A549 (cell line): Measurements from ENCODE around the gene ANKRD33. TPM values are rescaled to one million over a fixed set of nuclear protein-coding genes. Genes with fewer than 3 reads are reported as not detected.

Experiments
- ATAC-seq, 2 experiments: fragments of 200-7000 bp in 1 of 2; fragments of >200 bp in 1 of 2; cut with Nextera tagmentation in 1 of 2; cut with Tn5 transposase in 1 of 2; 3 replicates each; pipeline versions ENCODE4 v1.8.0 to v1.9.1; 2018 to 2020; ENCODE audit warnings: mild to moderate bottlenecking in 1 of 2, moderate library complexity in 1 of 2
- CTCF ChIA-PET: fragments of 300-600 bp; sonication (Branson Sonifier 250); formaldehyde crosslinking; extraction: SDS; loops from one replicate; lab custom pipeline; 2021; ENCODE audit warnings: antibody characterized with exemption, inconsistent platforms; lab: Yijun Ruan, JAX
- POLR2A ChIA-PET: fragments of 350-600 bp; formaldehyde crosslinking; extraction: SDS; loops from one replicate; lab custom pipeline; 2021; ENCODE audit warnings: antibody characterized with exemption, inconsistent platforms; lab: Yijun Ruan, JAX
- DNase-seq, 2 experiments: peaks; one replicate each; pipeline versions ENCODE4 v3.0.0 to v3.0.0-alpha.2; 2011 to 2016; ENCODE audit warnings: low read depth in 1 of 2, low spot score in 1 of 2
- FAIRE-seq: peaks from 2 replicates; lab custom pipeline; 2011; peaks lifted over from hg19 to GRCh38; lab: Jason Lieb, UNC
- H3K27ac ChIP-seq, 2 experiments: fragments of >200 bp; sonication (Bioruptor Twin); formaldehyde crosslinking; 3 replicates each; pipeline ENCODE4 v1.5.1; 2016 to 2017
- H3K4me1 ChIP-seq: fragments of >200 bp; sonication (Bioruptor Twin); formaldehyde crosslinking; 3 replicates; pipeline ENCODE4 v1.6.1; 2016
- H3K4me2 ChIP-seq: fragments of >200 bp; sonication (Bioruptor Twin); formaldehyde crosslinking; 3 replicates; pipeline ENCODE4 v1.6.1; 2016
- H3K4me3 ChIP-seq: fragments of >200 bp; sonication (Bioruptor Twin); formaldehyde crosslinking; 3 replicates; pipeline ENCODE4 v1.5.1; 2016
- H3K9me3 ChIP-seq: fragments of >200 bp; sonication (Bioruptor Twin); formaldehyde crosslinking; 3 replicates; pipeline ENCODE4 v1.6.1; 2016
- CBX2 ChIP-seq: fragments of 200-600 bp; sonication (generic); IDR thresholded peaks from 2 replicates; pipeline ENCODE4 v1.6.1; 2016; ENCODE audit warnings: low read depth, mild to moderate bottlenecking, borderline replicate concordance
- CBX8 ChIP-seq: fragments of 200-600 bp; sonication (generic); IDR thresholded peaks from 2 replicates; pipeline ENCODE4 v1.6.1; 2016
- CHD4 ChIP-seq: fragments of 200-600 bp; sonication (generic); IDR thresholded peaks from 2 replicates; pipeline ENCODE4 v1.6.1; 2016; ENCODE audit warnings: antibody characterized with exemption, mild to moderate bottlenecking, borderline replicate concordance
- EP300 ChIP-seq, 2 experiments: fragments of >200 bp; sonication (Bioruptor Twin); formaldehyde crosslinking; IDR thresholded peaks; 2 replicates in 1 of 2; 3 replicates in 1 of 2; pipeline ENCODE4 v1.6.1; 2016 to 2017
- ESRRA ChIP-seq: fragments of 150-350 bp; IDR thresholded peaks from 2 replicates; pipeline ENCODE4 v1.6.1; 2014; ENCODE audit warnings: mild to moderate bottlenecking, low read length, borderline replicate concordance
- FOSB ChIP-seq: fragments of 250-450 bp; sonication (Bioruptor Pico); IDR thresholded peaks from 2 replicates; pipeline ENCODE4 v1.5.0; 2020; ENCODE audit warnings: mild to moderate bottlenecking, moderate library complexity
- HDAC2 ChIP-seq: fragments of 200-600 bp; sonication (generic); IDR thresholded peaks from 2 replicates; pipeline ENCODE4 v1.6.1; 2016
- HOXB13 ChIP-seq: fragments of 250-450 bp; sonication (Bioruptor Pico); IDR thresholded peaks from 2 replicates; pipeline ENCODE4 v1.5.0; 2020; ENCODE audit warnings: low read depth, mild to moderate bottlenecking, moderate library complexity
- HOXB5 ChIP-seq: fragments of 250-450 bp; sonication (Bioruptor Pico); IDR thresholded peaks from 2 replicates; pipeline ENCODE4 v1.5.0; 2020; ENCODE audit warnings: mild to moderate bottlenecking, moderate library complexity
- JUNB ChIP-seq: fragments of >200 bp; sonication (Bioruptor Twin); formaldehyde crosslinking; IDR thresholded peaks from 2 replicates; pipeline ENCODE4 v1.6.1; 2016
- KDM1A ChIP-seq: fragments of 200-600 bp; sonication (generic); IDR thresholded peaks from 2 replicates; pipeline ENCODE4 v1.6.1; 2016; ENCODE audit warnings: low read depth, mild to moderate bottlenecking
- MYC ChIP-seq: IDR thresholded peaks from 2 replicates; pipeline ENCODE4 v1.6.1; 2012; ENCODE audit warnings: mild to moderate bottlenecking, inconsistent platforms, low read length, improper control_type of control experiment, borderline replicate concordance
- NFE2L2 ChIP-seq: fragments of 150-350 bp; conservative IDR thresholded peaks from 2 replicates; pipeline ENCODE4 v1.6.1; 2014; ENCODE audit warnings: low read length
- PHF8 ChIP-seq: fragments of 200-600 bp; sonication (generic); IDR thresholded peaks from 2 replicates; pipeline ENCODE4 v1.6.1; 2016; ENCODE audit warnings: low read depth, mild to moderate bottlenecking, antibody characterized with exemption, moderate library complexity, borderline replicate concordance
- RAD21 ChIP-seq, 2 experiments: fragments of >200 bp in 1 of 2; sonication (Bioruptor Twin) in 1 of 2; formaldehyde crosslinking in 1 of 2; IDR thresholded peaks in 1 of 2; conservative IDR thresholded peaks in 1 of 2; 2 replicates in 1 of 2; 3 replicates in 1 of 2; pipeline ENCODE4 v1.6.1; 2012 to 2018; ENCODE audit warnings: inconsistent platforms in 1 of 2
- RCOR1 ChIP-seq: fragments of 150-350 bp; IDR thresholded peaks from 2 replicates; pipeline ENCODE4 v1.6.1; 2014; ENCODE audit warnings: antibody characterized with exemption, low read length, low read depth
- RFX5 ChIP-seq: fragments of 450-650 bp; IDR thresholded peaks from 2 replicates; pipeline ENCODE4 v1.7.1; 2014; ENCODE audit warnings: antibody characterized with exemption, mild to moderate bottlenecking, moderate library complexity
- RNF2 ChIP-seq: fragments of 200-600 bp; sonication (generic); IDR thresholded peaks from 2 replicates; pipeline ENCODE4 v1.6.1; 2016; ENCODE audit warnings: low read depth, mild to moderate bottlenecking, antibody characterized with exemption, moderate library complexity, borderline replicate concordance
- SMC3 ChIP-seq: fragments of >200 bp; sonication (Bioruptor Twin); formaldehyde crosslinking; IDR thresholded peaks from 3 replicates; pipeline ENCODE4 v1.6.1; 2018; ENCODE audit warnings: inconsistent platforms
- ZC3H11A ChIP-seq: fragments of 450-650 bp; IDR thresholded peaks from 2 replicates; pipeline ENCODE4 v1.6.1; 2014; ENCODE audit warnings: antibody characterized with exemption, mild to moderate bottlenecking
- ZFP36 ChIP-seq: fragments of 450-650 bp; IDR thresholded peaks from 2 replicates; pipeline ENCODE4 v1.6.1; 2014; ENCODE audit warnings: borderline replicate concordance; ENCODE audit not compliant: partially characterized antibody
- ZNF302 ChIP-seq: fragments of 250-450 bp; sonication (Bioruptor Pico); IDR thresholded peaks from 2 replicates; pipeline ENCODE4 v1.9.0; 2021; ENCODE audit warnings: inconsistent platforms, mild to moderate bottlenecking, moderate library complexity
- ZSCAN20 ChIP-seq: fragments of 250-450 bp; sonication (Bioruptor Pico); IDR thresholded peaks from 2 replicates; pipeline ENCODE4 v1.8.0; 2022; ENCODE audit warnings: mild to moderate bottlenecking, moderate library complexity
- WGBS: methylation state at CpG from one replicate; pipeline ENCODE4 v1.1.6; 2017; ENCODE audit errors: missing lambda C conversion rate; 5-methylcytosine and 5-hydroxymethylcytosine counted together
- polyA plus RNA-seq, 4 experiments: library from polyadenylated mRNA; depleted of rRNA in 3 of 4; stranded (reverse); fragments of >200 nt; fragmentation: RNase III in 1 of 4; extraction: RNeasy Plus Mini Kit Qiagen cat#74134 plus additional on column Dnase treatment in 1 of 4; gene quantifications; 2 replicates in 3 of 4; 3 replicates in 1 of 4; pipeline ENCODE4 v1.2.3, GENCODE V29; 2011 to 2017
- TF ChIP-seq, protein P1 (sequence below): fragments of >200 bp; sonication (Bioruptor Twin); formaldehyde crosslinking; IDR thresholded peaks from 3 replicates; pipeline ENCODE4 v1.5.1; 2016

ANKRD33 gene
- polyA plus RNA-seq, 2 of the 4 experiments (the other 2 are of a cell fraction), result not detected

GRCh38 chr12:51922762-51923505 is 35.0 kb downstream of the ANKRD33 start:
- no peak for FAIRE-seq
- TF ChIP-seq ESRRA, result no peak
- TF ChIP-seq ZSCAN20 (CRISPR knock-in tag), result no peak
- no peak for TF ChIP-seq ZC3H11A
- TF ChIP-seq NFE2L2, result no peak
- no peak for TF ChIP-seq RCOR1
- no peak for TF ChIP-seq KDM1A
- TF ChIP-seq HOXB13 (CRISPR knock-in tag), result no peak
- TF ChIP-seq RNF2, result no peak
- no peak for TF ChIP-seq ZNF302 (CRISPR knock-in tag)
- no peak for TF ChIP-seq JUNB
- no peak for TF ChIP-seq EP300 (IDR thresholded peaks at IDR 0.05)
- no peak for TF ChIP-seq ZFP36
- no peak for TF ChIP-seq MYC
- no peak for TF ChIP-seq HDAC2
- TF ChIP-seq FOSB (CRISPR knock-in tag), result no peak
- TF ChIP-seq CHD4, result no peak
- no peak for TF ChIP-seq CBX8
- TF ChIP-seq PHF8, result no peak
- no peak for TF ChIP-seq CBX2
- no peak for TF ChIP-seq HOXB5 (CRISPR knock-in tag)
- ATAC-seq, result peak; percentile 7 to 20; a peak in 3 of 6 replicates
- Histone ChIP-seq H3K9me3 (no peaks in the 10 kb centered on the region), H3K4me2 (peak overlapping the region; percentile 58), H3K27ac (peak overlapping the region in 1 of 2 experiments; percentile 58; a peak in 1 of 6 replicates), H3K4me1 (peaks cover 7% of the 10 kb centered on the region; the same call in 2 of the 3 replicates), H3K4me3 (no peak overlapping the region)
- ChIA-PET CTCF (interaction anchor here (0.8 to 5.2 kb wide), 31 partner anchors 9 to 582 kb away, joined by 3 to 69 read pairs (median 6); partner anchors contain the start of genes ACVRL1 and ANKRD33), POLR2A (no interaction called here)
- peak in 1 of 2 experiments; percentile 22 for DNase-seq
- WGBS, result 60% methylated on average over 16 of the region's 16 CpGs

DNA sequence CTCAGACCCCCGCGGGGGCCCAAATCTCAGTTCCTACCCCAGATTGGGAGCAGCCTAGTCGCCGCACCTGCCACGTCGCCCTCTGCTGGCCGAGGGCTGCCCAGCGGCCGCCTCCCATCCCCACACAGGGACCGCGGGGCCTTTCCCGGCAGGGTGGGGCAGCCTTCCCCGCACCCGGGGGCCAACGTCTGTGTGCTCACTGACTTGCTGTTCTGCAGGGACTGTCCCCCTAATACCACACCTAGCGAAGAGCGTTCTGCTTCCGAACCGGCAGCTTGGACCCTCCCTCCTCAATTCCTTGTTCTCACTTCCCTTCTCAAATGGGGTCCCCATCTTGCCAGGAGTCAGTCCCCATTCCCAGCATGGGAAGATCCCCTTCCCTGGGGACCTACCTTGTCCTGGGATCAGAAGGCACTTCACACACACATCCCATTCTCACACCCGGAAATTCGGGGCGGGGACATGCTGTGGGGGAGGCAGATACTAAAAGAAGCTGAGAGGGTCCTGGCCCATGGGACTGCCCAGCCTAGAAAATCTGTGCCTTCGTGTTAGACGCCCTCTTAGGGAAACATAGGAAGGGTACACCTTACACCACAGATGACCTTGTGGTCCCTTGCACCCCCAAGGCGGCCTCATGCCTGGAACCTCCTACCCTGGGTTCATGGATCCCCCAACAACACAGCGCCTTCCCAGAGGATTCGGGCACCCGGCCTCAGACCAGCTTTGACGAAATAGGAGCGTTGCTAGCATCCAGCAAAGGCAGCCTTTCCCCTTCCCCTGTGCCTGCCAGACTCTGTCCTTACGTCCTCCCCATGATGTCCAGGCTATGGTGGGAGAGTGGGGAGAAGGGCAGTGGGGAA is 35.8 kb downstream of the ANKRD33 start:
- no peak overlapping the region for H3K4me3 ChIP-seq
- ChIA-PET CTCF (interaction anchor here (0.8 to 5.2 kb wide), 36 partner anchors 10 to 583 kb away, joined by 3 to 69 read pairs (median 5); partner anchors contain the start of genes ACVRL1 and ANKRD33), POLR2A (no interaction called here)
- TF ChIP-seq RAD21 (conservative IDR thresholded peaks at IDR 0.05 in 1 of 2, IDR thresholded peaks at IDR 0.05 in 1 of 2) (peak; percentile 31 to 34; a peak in 3 of 5 replicates), SMC3 (peak; percentile 55), RFX5 (no peak)
- TF ChIP-seq, protein P1, sequence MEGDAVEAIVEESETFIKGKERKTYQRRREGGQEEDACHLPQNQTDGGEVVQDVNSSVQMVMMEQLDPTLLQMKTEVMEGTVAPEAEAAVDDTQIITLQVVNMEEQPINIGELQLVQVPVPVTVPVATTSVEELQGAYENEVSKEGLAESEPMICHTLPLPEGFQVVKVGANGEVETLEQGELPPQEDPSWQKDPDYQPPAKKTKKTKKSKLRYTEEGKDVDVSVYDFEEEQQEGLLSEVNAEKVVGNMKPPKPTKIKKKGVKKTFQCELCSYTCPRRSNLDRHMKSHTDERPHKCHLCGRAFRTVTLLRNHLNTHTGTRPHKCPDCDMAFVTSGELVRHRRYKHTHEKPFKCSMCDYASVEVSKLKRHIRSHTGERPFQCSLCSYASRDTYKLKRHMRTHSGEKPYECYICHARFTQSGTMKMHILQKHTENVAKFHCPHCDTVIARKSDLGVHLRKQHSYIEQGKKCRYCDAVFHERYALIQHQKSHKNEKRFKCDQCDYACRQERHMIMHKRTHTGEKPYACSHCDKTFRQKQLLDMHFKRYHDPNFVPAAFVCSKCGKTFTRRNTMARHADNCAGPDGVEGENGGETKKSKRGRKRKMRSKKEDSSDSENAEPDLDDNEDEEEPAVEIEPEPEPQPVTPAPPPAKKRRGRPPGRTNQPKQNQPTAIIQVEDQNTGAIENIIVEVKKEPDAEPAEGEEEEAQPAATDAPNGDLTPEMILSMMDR, result peak; percentile 80
- peak overlapping the region in 1 of 2 experiments; percentile 58; a peak in 2 of 6 replicates for H3K27ac ChIP-seq
- no peaks in the 10 kb centered on the region for H3K9me3 ChIP-seq
- peak in 1 of 2 experiments; percentile 49 for DNase-seq
- peaks cover 7% of the 10 kb centered on the region; the same call in 2 of the 3 replicates for H3K4me1 ChIP-seq
- peak; percentile 75 to 93; a peak in 4 of 6 replicates for ATAC-seq
- WGBS, result 29% methylated on average over 31 of the region's 31 CpGs
- peak overlapping the region; percentile 58 for H3K4me2 ChIP-seq
- no peak for FAIRE-seq
